HG02884 (cell line): ENCODE results near the gene KSR1.

ENCODE experiments used
- ATAC-seq: cut with Tn5 transposase; IDR thresholded peaks from one replicate; pipeline ENCODE4 v1.9.1; 2021; ENCODE audit warnings: mild to moderate bottlenecking, moderate library complexity; ENCODE audit not compliant: unreplicated experiment

The KSR1 gene

GRCh38 chr17:27512511-27513346, 56.5 kb downstream of the KSR1 start:
- no peak for ATAC-seq

- no peak for ATAC-seq
Measured at GRCh38 chr17:27513849-27514248, 57.6 kb downstream of the KSR1 start.

- ATAC-seq, result no peak
Measured at GRCh38 chr17:27514595-27515413, 58.6 kb downstream of the KSR1 start.

GRCh38 chr17:27518048-27518447, 61.8 kb downstream of the KSR1 start:
- no peak for ATAC-seq

GRCh38 chr17:27518545-27519521, 62.6 kb downstream of the KSR1 start:
- no peak for ATAC-seq

DNA sequence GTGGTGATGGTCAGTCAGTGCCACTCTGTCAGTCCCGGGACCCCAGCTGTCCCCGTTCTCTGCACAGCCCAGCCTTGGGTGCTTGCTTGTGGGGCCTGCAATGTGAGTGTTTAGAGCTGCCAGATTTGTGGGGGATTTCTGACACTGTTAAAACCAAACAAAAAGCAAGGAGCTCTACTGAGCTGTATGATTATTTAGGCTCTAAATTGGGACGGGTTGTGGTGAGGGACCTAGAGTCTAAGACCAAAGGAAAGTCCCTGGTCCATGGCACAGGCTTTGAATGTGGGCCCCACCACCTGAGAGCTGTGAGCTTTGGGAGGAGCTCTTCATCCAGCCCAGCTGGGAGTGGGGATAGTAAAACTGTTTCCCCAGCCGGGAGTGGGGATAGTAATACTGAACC, 63.3 kb downstream of the KSR1 start:
- ATAC-seq, result peak; percentile 62

DNA sequence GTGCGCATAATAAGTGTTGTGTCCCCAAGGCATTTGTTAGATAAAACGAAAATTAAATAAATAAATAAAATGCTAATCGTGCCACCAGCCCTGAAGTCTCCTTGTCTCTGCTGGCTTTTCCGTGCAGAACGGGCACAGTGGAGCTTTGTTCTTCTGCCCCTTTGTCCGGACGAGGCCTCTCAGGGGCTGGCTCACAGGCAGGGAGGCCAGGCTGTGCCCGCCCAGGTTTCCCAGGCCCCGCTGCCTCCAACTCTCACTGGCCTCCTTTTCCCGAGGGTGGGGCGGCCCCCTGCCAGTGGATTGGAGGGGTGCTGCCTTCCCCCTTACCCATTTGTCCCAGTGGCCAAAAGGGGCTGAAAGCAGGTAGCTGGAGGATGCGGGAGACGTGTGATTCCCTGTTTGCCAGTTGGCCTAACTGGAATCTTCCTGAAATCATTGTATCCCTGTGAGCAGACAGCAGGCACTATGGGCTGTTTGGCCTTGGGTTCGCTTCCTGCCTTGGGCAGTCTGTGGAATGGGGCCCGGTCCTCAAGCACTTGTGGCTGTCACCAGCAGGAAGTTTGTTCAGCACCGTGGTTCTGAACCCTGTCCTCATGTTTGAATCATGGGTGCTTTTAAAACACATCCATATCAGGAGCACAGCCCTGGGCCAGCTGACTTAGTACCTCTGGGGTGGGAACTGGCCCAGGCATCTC, 64.4 kb downstream of the KSR1 start:
- no peak for ATAC-seq

- no peak for ATAC-seq
Measured at GRCh38 chr17:27521281-27522027, 65.2 kb downstream of the KSR1 start.

DNA sequence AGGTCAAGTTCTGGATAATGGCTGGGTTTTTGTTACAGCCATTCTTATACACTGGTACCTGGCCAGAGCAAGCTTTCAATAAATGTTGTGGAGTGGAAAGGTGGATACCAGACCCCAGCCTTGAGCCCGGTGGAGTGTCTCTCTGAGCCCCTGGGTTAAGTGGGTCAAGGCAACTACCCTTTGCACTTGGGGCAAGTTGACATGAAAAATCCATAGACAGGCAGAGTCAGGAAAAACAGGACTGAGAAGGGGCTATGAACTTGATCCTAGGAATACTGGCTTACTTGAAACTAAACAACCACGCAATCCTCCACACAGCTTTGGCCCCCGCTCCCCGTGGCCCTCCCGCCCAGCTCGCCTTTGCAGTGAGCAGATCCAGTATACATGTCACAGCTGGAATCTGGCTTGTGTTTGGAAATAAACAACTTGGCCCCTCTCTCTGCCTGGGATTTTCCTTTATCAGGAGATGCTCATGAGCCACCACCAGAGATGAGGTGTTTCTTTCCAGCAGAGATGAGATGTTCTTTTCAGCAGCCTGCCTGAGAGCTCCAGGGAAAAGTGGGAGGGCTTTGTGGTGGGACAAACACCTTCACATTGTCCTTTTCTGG, 65.9 kb downstream of the KSR1 start:
- ATAC-seq, result no peak

- ATAC-seq, result no peak
Measured at GRCh38 chr17:27523712-27524111, 67.5 kb downstream of the KSR1 start.

- no peak for ATAC-seq
Measured at GRCh38 chr17:27524594-27524993, 68.3 kb downstream of the KSR1 start.

- ATAC-seq, result no peak
Measured at GRCh38 chr17:27525316-27525715, 69.1 kb downstream of the KSR1 start.

GRCh38 chr17:27525836-27526603, 69.8 kb downstream of the KSR1 start:
- ATAC-seq, result no peak

DNA sequence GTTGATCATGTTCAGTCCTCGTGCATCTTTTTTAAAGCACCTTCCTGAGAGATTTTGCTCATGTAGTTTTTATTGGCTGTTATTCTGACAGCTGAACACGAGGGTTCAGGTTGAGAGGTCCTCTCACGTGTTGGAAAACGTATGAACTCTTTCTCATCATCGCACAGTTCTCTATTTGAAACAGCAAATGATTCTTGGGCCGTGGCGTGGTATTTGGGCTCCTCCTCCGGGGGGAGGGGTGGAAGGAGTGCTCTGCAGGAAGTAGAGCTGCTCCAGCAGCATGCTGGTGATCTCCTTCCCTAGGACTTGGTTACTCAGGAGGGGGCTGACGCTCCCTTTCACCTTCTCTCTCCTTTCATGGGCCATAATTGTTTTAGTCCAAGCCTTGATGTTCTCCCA, 70.4 kb downstream of the KSR1 start:
- ATAC-seq, result peak; percentile 62

- no peak for ATAC-seq
Measured at GRCh38 chr17:27529230-27529796, 73.1 kb downstream of the KSR1 start.

GRCh38 chr17:27530764-27531391, 74.6 kb downstream of the KSR1 start:
- no peak for ATAC-seq

DNA sequence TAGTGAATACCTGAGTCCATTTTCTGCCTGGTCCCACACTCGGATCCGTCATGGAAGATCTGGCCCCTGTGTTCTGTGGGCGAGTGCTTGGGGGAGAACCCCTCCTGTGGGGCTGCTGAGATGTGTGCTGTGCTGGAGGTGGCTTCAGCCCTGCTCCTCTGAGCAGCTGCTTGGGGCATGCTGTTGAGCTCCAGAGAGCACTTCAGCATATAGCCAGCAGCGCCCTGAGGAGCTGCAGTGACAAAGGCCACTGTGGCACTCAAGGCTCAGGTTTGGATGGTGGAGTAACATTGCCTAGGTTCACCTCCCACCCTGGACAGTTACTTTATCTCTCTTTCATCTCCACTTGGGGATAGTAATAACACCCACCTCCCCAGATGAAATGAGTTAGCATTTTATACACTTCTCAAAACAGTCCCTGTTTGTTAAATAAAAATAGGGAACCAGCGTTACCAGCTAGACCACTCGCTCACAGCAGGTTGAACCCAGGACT, 75.3 kb downstream of the KSR1 start:
- ATAC-seq, result no peak
